ENCODE data around the gene ACAN. TPM values are rescaled to one million over a fixed set of nuclear protein-coding genes. Genes with fewer than 3 reads are reported as not detected.

ACAN gene
- 1 to 10 TPM; 2.7 to 4.9 (median 4.8) TPM for polyA plus RNA-seq (ENCODE audit: insufficient read length in 3 of 3)

GRCh38 chr15:88803241-88803919 is at the start of gene ACAN:
Gene ACAN (plus strand): TSS chr15:88803436. CDS start chr15:88836207, 32,771 bp downstream.
- no peak for DNase-seq (ENCODE audit: low read depth in 3 of 3, low spot score in 2 of 3)

DNA sequence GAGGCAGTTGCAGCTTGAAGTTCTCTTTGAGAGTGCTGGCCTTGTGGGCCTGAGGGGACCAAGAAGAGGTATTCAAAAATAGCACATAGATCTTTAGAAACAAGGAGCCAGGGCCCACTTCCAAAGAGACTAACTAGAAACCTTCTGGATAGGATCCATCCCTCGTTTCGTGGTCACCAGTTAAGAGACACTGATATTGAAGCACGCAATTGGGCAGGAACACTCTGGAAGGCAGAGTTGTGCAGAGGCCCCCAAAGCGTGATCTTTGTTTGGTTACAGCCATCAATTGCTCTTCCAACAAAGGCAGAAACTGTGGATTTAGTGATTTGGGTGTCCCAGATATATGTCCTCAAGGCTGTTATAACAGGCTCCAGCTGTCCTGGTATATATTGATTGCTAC is 46.7 kb upstream of the ACAN start:
- DNase-seq (ENCODE audit: low read depth in 3 of 3, low spot score in 2 of 3) = no peak

DNA sequence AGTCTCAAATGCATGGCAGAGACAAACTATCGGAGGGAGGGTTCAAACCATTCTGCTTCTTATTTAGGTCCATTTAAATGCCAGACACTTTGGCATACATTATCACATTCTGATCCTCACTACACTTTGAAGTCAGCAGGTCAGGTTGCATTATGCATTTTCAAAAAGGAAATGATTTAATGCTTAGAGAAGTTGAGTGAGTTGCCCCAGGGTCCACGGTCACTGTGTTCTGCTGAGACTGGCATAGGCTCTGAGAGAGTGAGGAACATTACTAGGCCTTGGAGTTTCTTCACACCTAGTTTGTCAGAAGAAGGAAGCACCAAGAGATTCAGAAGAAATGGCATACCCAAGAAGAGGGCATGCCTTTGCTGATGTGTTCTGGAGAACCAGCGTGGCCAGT is 46.3 kb upstream of the ACAN start:
- DNase-seq (ENCODE audit: low read depth in 3 of 3, low spot score in 2 of 3) = no peak

DNA sequence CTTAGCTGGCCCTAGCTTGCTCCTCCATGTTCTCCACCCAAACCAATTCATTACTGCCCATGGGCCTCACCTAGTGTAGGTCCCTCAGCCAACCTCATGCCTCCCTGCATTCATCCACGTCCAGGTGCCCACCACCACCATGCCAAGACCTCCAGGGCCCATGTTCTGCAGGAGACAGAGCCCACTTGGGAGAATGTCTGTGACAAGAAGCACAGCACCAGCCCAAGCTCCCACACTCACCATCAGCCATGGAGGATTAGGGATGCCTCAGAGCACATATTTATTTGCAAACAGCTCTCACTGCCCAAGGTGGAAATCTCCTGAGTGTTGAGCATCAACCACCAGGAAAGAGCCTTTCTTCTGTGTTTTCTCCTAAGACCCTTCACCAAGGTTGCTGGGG is 43.4 kb upstream of the ACAN start:
- no peak for DNase-seq (ENCODE audit: low read depth in 3 of 3, low spot score in 2 of 3)

GRCh38 chr15:88764448-88764847 is 38.8 kb upstream of the ACAN start:
- DNase-seq (ENCODE audit: low read depth in 3 of 3, low spot score in 2 of 3) = no peak

GRCh38 chr15:88765212-88765611 is 38.0 kb upstream of the ACAN start:
- DNase-seq (ENCODE audit: low read depth in 3 of 3, low spot score in 2 of 3) = no peak

DNA sequence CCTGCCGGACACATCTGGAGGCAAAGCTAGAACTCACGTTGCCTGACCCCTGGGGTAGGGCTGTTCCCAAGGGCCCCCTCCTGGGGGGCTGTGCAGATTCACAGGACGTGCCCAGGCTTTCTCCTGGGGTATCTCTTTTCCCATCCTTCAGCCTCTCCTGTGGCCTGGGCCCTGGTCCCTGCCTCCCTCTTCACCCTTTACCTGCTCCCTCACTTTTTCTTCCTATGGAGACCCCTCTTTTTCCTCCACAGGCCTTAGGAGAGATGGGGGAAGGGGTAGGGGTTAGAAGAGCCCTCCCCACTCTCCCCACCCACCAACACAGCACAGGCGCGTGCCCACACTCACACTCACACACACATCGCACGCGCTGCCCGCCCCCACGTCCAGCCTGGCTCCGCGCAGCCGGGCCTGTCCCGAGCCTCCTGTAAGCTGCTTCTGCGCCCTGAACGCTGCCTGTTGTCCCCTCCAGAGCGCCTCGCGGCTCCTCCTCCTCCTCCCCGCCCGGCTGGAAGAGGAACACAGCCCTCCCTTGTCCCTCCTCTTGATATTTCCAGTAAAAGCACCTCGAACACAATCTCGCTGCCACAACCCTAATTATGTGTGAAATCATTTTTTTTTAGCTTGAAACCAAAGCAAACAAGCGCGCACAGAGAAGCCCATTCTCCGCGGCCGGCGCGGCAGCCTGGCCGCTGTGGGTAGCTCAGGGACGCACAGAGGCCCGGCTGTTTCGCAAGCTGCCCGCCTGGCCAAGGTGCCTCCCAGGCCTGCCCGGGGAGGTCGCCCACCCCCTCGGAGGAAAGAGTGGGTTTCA is 33.9 kb upstream of the ACAN start:
- DNase-seq (ENCODE audit: low read depth in 3 of 3, low spot score in 2 of 3) = peak in 2 of 3 donors; percentile 9 to 15

GRCh38 chr15:88775776-88776175 is 27.5 kb upstream of the ACAN start:
- no peak for DNase-seq (ENCODE audit: low read depth in 3 of 3, low spot score in 2 of 3)

GRCh38 chr15:88776646-88777045 is 26.6 kb upstream of the ACAN start:
- DNase-seq (ENCODE audit: low read depth in 3 of 3, low spot score in 2 of 3) = no peak

GRCh38 chr15:88779944-88780343 is 23.3 kb upstream of the ACAN start:
- no peak for DNase-seq (ENCODE audit: low read depth in 3 of 3, low spot score in 2 of 3)

- DNase-seq (ENCODE audit: low read depth in 3 of 3, low spot score in 2 of 3) = no peak
Measured at GRCh38 chr15:88782465-88782864, 20.8 kb upstream of the ACAN start.

DNA sequence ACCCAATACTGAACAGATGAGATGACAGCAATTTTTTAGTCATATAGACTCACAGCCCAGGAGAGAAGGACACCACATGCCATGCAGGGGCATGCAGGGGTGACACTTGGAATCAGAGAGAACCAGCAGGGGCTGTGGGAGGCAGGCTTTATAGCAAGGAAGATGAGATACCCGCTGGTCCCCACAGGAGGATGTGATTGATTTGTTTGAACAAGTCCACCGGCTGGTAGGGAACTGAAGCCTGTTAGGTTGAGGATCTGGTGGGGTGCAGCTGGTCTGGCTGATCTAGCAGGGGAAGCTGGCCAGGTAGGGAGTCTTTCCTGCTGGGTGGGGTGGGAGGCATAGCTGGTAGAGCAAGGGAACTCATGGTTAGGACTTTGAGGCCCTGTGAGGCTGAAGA is 18.0 kb upstream of the ACAN start:
- no peak for DNase-seq (ENCODE audit: low read depth in 3 of 3, low spot score in 2 of 3)

DNA sequence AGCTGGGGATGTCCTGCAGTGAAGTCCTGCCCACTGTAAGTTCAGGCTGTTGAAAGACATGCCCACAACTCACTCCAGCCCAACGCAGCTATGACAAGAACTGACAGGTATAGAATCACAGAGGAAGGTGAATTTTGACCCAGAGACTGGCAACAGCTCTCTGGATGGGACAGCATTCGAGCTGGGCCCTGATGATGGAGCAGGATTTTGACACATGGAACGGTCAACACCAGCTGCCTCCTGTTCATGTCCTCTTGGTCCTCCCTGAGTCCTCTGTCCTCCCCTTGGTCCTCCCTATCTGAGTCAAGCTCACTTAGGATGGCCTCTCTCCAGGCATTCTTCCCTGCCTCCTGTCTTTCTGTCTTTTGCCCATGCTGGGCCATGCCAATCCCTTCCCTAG is 15.2 kb upstream of the ACAN start:
- no peak for DNase-seq (ENCODE audit: low read depth in 3 of 3, low spot score in 2 of 3)

DNA sequence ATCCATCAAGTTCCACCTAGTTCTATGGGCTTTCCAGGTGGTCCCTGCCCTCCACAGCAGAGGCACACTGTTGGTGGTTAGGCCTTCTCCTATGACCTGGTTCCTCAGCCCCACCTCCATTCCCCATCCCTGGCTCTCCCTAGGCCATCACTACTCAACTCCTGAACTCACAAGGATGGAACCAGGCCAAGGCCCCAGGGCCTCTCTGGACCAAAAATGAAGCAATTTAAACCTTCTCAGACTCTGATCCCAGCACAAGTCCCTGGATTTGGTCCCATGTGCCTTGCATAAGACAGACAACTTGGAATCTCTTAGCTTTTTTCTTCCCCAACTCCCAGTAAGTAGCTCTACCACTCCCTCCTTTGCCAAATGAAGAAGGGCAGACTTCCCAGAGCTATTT is 14.4 kb upstream of the ACAN start:
- no peak for DNase-seq (ENCODE audit: low read depth in 3 of 3, low spot score in 2 of 3)

DNA sequence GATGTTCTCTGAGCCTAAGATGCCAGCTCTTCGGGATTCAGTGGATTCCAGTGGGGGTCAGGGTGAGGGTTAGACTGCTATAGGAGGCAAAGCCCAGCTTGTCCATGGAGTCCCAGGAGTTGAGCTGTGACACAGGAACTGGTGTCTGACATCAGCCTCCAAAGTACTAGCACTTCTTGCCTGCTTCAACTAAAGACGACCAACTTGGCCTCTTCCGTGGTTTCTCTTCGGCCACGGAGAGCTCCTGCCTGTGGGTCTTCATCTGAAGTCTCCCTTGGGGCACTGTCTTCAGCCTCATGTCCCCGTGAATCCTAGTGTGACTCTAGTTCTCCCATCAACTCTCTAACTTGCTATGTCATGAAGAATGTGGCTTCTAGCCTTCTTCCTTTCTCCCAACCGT is 12.8 kb upstream of the ACAN start:
- DNase-seq (ENCODE audit: low read depth in 3 of 3, low spot score in 2 of 3) = no peak

DNA sequence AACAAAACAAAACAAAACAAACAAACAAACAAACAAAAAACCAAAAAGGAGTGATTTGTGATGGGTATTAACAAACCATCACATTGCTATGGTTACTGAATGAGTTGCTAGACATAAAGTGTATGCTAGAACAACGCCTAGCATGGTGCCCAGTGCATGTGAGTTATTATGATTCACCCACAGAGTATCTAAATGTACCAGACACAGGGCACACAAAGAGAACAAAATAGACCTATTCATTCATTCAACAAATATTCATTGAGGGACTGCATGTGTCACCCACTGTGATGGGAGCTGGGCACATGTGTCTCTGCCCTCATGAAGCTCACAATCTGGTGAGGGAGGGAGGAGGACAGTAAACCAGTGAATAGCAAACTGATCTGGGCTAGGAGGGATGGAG is 11.6 kb upstream of the ACAN start:
- DNase-seq (ENCODE audit: low read depth in 3 of 3, low spot score in 2 of 3) = no peak

GRCh38 chr15:88792342-88793282 is 10.6 kb upstream of the ACAN start:
- no peak for DNase-seq (ENCODE audit: low read depth in 3 of 3, low spot score in 2 of 3)

GRCh38 chr15:88794001-88794400 is 9.2 kb upstream of the ACAN start:
- DNase-seq (ENCODE audit: low read depth in 3 of 3, low spot score in 2 of 3) = no peak

DNA sequence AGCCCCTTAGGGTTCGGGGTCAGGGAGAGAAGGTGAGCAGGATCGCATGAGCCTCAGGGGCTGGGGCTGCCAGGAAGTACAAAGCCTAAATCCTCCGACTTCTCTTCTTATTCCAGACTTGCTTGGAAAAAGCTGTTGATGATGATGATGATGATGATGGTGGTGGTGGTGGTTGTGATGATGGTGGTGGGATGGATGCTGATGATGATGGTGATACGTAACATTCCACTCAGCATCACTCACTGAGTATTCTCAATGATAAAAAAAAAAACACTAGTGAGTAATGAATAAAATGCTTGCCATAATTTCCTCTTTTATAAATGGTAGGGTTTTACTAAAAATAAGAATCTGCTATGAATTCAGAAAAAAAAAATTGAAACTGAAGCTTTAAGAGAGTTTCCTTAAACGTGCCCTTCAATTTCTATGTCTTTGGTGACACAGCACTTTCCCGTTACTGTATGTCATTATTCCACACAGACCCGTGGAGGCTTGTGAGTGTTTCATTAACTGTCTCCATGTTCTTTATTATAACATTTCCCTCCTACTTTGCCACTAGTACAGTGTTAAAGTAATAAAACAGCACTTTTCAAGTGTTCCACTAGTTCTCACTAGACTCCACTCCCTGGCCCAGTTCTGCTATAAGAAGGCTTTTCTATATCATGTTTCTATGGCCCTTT is 5.4 kb upstream of the ACAN start:
- no peak for DNase-seq (ENCODE audit: low read depth in 3 of 3, low spot score in 2 of 3)

- DNase-seq (ENCODE audit: low read depth in 3 of 3, low spot score in 2 of 3) = no peak
Measured at GRCh38 chr15:88799341-88799740, 3.9 kb upstream of the ACAN start.

DNA sequence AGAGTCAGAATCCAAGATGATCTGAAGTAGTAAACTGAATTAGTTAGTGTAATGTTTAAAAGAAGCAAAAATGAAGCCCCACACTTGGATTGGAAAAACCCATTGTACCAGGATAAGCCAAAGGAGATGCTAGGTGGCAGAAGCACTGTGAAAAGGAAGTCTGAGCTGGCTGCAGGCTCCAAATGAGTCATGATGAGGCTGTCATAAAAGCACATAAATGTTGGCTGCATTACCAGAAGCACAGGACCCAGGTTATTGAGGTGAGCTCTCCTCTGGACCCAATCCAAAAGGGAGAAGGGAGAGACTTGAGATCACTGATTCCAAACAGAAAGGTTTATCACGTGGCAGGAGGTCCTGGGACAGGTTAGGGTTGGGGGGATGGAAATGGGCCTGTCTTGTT is 3.2 kb upstream of the ACAN start:
- DNase-seq (ENCODE audit: low read depth in 3 of 3, low spot score in 2 of 3) = no peak
